ENCODE measurements around the gene CARTPT.

Gene CARTPT

DNA sequence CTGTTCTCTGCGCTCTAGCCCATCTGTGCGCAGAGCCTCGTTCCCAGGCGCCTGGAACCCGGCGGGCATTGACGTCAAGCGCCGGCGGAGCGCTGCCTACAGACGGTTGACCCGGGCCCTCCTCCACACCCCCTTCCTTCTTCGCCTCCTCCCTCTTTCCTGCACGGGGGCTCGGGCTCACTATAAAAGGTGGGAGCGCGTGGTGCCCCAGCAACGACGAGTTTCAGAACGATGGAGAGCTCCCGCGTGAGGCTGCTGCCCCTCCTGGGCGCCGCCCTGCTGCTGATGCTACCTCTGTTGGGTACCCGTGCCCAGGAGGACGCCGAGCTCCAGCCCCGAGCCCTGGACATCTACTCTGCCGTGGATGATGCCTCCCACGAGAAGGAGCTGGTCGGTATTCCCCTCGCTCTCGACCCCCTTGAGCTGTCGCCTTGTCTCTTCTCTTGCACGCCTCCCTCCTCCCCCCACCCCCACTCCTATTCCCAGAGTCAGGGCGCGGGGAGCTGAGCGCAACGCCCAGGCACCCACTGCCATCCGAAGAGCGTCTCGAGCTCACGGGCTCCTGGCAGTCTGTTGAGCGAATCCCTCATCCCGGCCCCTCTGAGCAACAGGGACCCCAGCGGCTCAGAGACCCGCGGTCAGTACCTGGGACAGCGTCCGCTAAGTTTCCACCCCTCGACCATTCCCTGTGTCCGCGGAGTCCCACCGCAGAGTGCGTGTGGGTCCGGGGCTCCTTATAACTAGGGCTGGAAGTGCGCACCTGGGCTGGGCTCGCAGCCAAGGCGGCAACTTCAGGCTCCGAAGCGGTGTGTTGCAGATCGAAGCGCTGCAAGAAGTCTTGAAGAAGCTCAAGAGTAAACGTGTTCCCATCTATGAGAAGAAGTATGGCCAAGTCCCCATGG lies at the start of gene CARTPT:
Gene CARTPT, plus strand, starts transcription at position 213 of the 902 bp plus-strand sequence. Its CDS starts 19 bp downstream, at position 232.
- no peak for DNase-seq

GRCh38 chr5:71677977-71678376 lies 41.1 kb upstream of the CARTPT start:
- DNase-seq, result no peak

GRCh38 chr5:71679714-71680113 lies 39.4 kb upstream of the CARTPT start:
- no peak for DNase-seq

DNA sequence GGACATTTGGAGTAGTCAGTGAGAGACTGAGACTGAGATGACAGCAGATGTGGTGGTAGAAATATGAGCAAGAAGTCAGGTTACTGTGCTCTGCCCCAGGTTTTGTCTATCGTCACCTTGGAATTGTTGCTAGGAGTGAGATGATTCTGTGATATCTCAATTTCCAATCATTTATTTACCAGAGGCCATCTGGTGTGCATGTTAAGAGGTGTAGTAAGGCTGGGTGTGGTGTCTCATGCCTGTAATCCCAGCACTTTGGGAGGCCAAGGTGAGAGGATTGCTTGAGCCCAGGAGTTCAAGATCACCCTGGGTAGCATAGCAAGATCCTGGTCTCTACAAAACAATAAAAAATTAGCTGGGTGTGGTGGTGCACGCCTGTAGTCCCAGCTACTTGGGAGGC lies 38.6 kb upstream of the CARTPT start:
- DNase-seq, result no peak

DNA sequence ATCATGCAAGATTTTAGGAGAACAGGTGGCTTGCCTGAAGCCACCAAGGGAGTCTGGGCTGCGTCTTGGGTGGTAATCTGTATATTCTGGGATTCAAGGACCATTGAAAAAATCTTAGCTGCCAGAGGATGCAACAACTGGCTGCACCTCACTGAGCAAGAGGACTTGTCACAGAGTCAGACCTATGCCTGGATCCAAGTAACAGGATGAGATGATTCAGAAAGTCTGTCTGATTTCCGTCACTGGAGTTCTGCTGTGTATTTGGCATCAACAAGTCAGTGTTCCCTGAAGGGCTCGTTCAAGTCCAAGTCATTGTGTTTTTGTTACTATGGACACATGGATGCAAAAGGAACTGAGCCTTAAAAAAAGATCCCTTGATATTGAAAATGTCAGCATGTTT lies 37.8 kb upstream of the CARTPT start:
- DNase-seq, result no peak

- no peak for DNase-seq
Observed at GRCh38 chr5:71684309-71684708, 34.8 kb upstream of the CARTPT start.

DNA sequence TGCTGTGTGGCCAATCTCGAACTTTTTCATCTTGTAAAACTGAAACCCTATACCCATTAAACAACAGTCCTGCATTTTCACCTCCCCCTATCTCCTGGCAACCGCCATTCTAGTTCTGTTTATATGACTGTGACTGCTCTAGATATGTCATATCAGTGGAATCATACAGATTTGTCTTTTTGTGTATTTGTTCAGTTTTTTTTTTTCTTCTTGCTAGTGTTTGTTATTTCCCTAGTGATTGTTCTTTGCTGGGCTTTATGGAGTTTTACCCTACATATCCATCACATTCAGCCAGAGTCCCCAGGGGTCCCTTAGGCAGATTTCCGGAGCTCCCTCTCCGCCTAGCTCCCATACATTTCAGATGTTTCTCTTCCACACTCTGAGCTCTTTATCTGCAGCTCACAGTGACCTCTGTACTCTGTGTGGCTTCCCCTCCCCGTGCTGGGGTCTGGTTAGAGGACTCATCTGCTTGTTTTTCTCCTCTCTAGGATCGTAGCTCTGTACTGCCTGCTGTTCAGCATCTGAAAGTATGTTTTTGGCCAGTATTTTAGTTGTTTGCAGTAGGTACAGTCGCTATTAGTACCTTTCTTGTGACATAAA lies 25.1 kb upstream of the CARTPT start:
- no peak for DNase-seq

GRCh38 chr5:71695071-71695470 lies 24.0 kb upstream of the CARTPT start:
- DNase-seq, result no peak

GRCh38 chr5:71695595-71695994 lies 23.5 kb upstream of the CARTPT start:
- DNase-seq, result no peak

DNA sequence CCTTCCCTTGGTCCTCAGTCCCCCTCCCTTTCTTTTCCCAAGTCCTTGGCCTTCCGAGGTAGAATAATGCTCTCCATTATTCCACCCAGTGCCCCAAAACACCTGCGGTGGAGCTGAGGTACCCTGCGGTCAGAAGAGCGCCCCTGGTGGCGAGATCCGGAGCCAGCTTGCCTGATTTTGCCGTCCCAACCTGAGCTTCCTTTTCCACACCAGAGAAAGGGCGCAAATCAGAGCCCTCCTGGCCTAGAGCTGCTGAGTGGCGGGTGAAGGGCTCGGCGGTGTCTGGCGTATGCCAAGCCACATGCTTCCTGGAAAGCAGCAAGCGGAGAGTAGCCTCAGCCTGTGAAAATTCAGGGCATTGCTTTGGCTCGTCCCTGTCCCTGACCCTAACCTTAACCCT lies 21.1 kb upstream of the CARTPT start:
- no peak for DNase-seq

DNA sequence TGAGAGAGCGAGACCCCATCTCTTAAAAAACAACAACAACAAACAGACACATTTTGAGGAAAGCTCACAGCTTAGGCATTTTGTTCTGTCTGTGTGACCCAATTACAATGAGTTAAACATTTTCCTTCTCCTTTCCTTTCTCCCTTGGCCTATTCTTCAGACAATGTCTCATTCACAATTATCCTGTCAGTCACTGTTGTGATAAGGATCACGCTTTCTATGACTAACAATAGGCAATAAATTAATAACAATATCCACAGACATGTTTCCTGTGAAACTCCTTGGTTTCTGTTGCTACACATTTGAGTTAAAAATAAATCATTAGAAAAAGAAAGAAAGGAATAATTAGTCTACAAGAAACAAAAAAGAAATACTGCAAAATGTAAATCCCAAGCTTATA lies 19.8 kb upstream of the CARTPT start:
- DNase-seq, result no peak

GRCh38 chr5:71699751-71700150 lies 19.3 kb upstream of the CARTPT start:
- no peak for DNase-seq

- DNase-seq, result no peak
Observed at GRCh38 chr5:71700803-71701202, 18.3 kb upstream of the CARTPT start.

- DNase-seq, result no peak
Observed at GRCh38 chr5:71701407-71701806, 17.7 kb upstream of the CARTPT start.

- DNase-seq, result no peak
Observed at GRCh38 chr5:71703941-71704340, 15.1 kb upstream of the CARTPT start.

- DNase-seq, result no peak
Observed at GRCh38 chr5:71705421-71705820, 13.7 kb upstream of the CARTPT start.

GRCh38 chr5:71706906-71707305 lies 12.2 kb upstream of the CARTPT start:
- no peak for DNase-seq

GRCh38 chr5:71711610-71712009 lies 7.5 kb upstream of the CARTPT start:
- DNase-seq, result no peak

GRCh38 chr5:71714911-71715310 lies 4.2 kb upstream of the CARTPT start:
- no peak for DNase-seq

DNA sequence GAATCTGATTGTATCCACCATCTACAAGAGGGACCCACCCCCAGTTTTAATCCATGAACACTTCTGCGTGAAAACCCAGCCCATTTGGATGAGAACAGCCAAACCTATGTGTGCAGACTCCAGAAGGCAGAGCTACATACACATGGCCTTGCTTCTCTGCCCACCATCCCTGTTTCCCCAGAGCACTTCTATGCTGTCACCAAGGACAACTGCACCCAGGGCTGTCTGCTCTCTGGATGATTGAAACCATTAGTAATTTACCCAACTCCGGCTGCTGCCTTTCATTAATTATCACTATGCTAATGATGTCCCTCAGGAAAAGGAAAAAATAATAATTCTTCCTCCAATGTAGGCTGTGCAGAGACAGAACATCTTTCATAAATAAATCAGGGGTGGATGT lies 8.9 kb downstream of the CARTPT start:
- DNase-seq, result no peak

GRCh38 chr5:71731015-71731414 lies 11.9 kb downstream of the CARTPT start:
- DNase-seq, result no peak

DNA sequence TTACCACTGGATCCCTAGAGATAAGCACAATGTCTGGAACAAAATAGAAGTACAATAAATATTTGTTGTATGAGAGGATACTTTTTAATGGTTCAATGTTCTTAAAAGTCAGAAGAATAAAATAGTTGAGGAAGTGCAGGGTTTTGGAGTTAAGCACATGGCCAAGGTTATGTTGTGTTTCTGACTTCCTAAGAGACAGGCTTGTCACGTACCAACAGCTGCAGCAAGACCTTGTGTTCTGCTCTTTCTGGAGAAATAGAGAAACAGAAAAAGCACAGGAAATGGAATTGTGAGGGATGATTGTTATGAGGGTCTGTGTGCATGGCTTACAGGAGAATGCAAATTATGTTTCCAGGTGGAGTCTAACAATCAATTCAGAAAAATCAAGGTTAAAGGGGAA lies 12.9 kb downstream of the CARTPT start:
- no peak for DNase-seq

- no peak for DNase-seq
Observed at GRCh38 chr5:71734141-71734540, 15.1 kb downstream of the CARTPT start.

GRCh38 chr5:71737931-71738539 lies 19.0 kb downstream of the CARTPT start:
- DNase-seq, result no peak
